ENCODE data around the gene NOS1.
A peak's percentile ranks its signal among the peaks of the same experiment; 100 is the strongest.
"Not testable (repeated sequence)": the region's sequence is repeated elsewhere in the genome, so short reads cannot be mapped to it uniquely, and the experiment has no call there.

The NOS1 gene

DNA sequence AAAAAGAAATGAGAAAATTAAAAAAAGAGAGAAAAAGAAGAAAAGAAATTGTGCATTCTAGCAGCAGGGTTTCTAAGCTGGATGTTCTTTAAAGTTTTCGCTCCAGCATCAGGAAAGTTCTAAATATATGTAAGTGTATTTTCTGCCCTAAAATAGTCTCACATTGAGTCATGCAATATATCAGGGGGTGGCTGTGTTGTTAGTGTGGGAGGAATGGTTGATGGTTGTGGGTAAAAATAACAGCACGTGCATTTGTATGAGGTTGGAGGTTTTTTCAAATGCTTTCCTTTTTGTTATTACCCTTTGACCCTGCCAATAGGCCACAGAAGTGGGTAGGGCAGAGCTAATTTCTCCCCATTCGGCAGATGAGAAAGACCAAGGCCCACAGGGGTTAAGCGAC lies 106.0 kb downstream of the NOS1 start:
- no peak for DNase-seq

DNA sequence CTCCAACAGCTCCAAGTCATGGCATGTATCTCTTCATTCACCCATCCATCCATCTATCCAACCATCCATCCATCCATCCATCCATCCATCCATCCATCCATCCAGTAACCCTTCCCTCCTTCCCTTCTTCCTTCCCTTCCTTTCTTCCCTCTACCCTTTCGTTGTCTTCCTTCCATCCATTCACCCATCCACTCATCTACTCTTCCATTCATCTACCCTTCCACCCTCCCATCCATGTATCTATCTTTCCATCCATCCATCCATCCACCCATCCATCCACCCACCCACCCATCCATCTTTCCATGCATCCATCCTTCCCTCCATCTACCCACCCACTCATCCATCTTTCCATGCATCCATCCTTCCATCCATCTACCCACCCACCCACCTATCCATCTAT lies 117.9 kb downstream of the NOS1 start:
- DNase-seq, result no peak

GRCh38 chr12:117241697-117242096 lies 119.7 kb downstream of the NOS1 start:
- no peak for DNase-seq

GRCh38 chr12:117240081-117240755 lies 121.2 kb downstream of the NOS1 start:
- DNase-seq, result no peak

GRCh38 chr12:117236456-117237001 lies 124.9 kb downstream of the NOS1 start:
- peak; percentile 46 for DNase-seq

DNA sequence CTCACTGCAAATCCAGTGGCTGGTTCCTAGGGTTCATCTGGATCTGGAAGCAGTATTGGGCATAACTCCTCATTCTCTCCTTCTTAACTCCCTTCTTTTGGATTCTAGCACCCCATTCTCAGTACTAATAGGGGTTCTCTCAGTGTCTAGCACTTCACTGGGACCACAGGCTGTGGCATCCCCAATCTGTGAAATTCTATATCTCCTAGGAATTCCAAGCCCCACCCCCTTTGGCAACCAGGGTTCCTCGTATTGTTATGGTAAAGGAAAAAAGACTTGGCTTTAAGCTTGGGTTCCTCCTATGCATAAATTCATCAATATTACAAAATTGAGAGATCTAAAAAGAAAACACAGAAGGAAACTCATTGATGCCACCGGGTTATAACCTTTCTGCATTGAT lies 126.2 kb downstream of the NOS1 start:
- no peak for DNase-seq

DNA sequence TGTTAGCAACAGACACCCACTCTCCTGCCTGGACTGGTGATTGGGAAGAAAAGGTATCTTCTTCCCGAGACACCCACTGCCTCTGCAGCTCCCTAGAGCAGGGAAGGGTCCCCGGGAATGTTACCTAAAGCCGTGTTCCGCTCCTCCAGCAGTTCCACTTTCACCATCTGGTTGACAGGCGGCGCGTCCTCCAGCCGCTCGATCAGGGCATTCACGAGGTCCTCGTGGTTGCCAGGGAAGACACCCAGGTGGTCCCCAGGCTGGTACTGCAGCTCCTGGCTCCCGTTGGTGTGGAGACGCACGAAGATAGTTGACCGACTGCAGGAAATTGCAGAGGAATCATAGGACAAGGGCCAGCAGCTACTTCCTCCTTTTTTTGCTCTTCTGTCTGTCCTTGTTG lies 127.0 kb downstream of the NOS1 start:
- no peak for DNase-seq

- no peak for DNase-seq
Observed at GRCh38 chr12:117231750-117232149, 129.7 kb downstream of the NOS1 start.

DNA sequence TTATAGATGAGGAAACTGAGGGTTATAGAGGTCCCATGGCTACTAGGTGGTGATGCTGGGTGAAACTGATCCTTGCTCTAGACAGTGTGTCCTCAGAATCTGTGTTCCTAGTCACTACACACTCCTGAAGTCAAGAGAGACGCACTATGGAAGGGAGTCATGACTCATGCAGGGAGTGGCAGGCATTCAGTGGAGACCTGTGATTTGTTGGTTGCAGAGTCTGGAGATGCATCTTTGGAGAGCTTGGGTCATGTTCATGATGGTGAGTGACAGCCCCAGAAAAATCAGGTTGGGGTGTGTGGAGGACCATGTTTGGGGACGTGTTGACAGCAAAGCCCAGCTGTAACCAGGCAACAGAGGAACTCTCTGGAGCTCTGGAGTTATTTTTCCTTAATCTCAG lies 133.2 kb downstream of the NOS1 start:
- DNase-seq, result no peak

DNA sequence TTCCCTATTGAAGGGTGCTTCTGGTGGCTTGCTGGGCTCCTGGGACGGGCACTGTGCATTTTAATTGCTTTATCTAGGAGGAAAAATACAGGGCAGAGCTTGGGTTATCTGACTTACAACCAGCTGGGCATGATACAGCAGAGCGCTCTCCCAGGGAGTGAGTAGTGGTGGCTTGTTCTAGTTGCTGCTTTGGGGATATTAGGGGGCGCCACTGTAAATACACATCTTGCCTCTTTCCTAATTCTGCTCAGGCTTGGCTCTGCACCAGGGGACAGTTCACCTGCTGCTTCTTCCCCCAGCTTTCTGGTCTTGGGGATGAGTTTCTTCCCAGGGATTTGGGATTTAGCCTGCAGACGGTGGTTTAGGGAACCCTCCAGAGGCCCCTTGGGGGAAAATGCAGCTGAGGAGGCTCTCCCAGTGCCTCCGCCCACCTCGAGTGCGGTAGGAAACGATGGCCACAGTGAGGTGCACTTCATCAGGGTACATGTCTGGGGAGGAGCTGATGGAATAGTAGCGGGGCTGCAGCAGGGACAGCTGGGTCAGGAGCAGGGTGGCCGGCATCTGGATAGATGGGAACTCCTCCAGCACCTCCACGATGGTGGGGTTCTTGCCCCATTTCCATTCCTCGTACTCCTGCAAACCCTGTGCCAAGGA lies 134.3 kb downstream of the NOS1 start:
- no peak for DNase-seq

- DNase-seq, result no peak
Observed at GRCh38 chr12:117226505-117226904, 134.9 kb downstream of the NOS1 start.

GRCh38 chr12:117225179-117225578 lies 136.2 kb downstream of the NOS1 start:
- DNase-seq, result no peak

DNA sequence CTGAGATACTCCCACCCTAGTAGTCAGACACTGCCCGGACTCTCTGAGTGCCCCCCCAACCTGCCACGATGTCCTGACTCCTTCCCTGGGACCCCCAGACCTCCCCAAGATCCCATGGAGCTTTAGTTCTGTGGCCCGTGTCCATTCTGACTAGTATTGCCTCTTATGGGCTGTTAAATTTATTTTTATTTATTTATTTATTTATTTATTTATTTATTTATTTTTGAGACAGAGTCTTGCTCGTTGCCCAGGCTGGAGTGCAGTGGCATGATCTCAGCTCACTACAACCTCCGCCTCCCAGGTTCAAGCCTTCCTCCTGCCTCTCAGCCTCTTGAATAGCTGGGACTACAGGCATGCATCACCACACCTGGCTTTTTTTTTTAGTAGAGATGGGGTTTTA lies 140.5 kb downstream of the NOS1 start:
- DNase-seq, result not testable (repeated sequence)

DNA sequence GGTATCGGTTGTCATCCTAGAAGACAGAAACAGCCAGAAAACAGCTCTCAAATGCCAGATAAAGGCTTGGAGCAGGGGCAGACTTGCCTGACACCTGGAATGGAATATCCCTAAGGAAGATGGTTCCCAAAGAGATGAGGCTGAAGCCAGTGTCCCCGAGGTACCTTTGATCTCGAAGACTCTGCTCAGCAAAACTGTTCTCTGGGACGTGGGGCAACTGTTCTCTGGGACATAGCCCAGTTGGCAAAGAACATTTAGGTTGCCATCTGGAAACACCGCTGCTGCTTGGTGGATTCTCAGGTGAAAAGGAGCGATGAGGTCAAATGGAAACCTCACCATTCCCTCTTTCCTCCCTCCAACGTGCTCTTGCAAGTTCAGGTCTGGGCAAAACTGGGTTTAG lies 143.3 kb downstream of the NOS1 start:
- DNase-seq, result no peak

DNA sequence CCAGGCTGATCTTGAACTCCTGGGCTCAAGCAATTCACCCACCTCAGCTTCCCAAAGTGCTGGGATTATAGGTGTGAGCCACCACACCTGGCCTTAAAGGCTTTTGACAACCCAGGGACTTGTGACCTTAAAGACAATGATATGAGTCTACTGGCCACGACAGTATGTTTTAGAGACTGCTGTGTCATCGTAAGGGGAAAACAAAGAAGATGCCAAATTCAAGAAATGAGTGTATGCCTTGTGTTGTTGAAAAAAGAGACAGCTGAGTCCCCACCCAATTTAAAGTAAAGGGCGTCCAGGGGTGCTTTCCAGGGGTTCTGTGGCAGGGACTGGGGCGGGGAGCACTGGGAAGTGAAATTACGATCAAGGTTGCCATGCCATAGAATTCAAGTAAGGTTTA lies 144.7 kb downstream of the NOS1 start:
- no peak for DNase-seq

DNA sequence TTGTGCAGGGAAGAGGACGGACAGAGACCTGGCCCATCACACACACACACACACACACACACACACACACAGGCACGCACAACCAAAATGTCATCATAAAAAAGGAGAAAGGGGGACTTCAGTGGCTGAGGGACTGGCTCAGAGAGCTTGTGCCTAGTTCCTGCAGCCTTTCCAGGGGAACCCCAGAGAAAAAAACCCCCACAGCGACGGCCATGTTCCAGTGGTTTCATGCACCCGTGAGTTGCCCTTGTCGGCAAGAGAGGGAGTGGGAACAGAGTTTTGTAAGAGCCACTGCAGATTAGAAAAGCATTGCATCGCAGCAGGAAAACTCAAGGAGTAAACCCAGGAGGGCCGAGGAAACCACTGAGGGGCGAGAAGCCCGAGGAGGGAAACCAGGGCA lies 146.6 kb downstream of the NOS1 start:
- DNase-seq, result no peak

- DNase-seq, result no peak
Observed at GRCh38 chr12:117213295-117213808, 148.1 kb downstream of the NOS1 start.

GRCh38 chr12:117212563-117213190 lies 148.7 kb downstream of the NOS1 start:
- DNase-seq, result peak; percentile 66

- no peak for DNase-seq
Observed at GRCh38 chr12:117210266-117210918, 151.0 kb downstream of the NOS1 start.

DNA sequence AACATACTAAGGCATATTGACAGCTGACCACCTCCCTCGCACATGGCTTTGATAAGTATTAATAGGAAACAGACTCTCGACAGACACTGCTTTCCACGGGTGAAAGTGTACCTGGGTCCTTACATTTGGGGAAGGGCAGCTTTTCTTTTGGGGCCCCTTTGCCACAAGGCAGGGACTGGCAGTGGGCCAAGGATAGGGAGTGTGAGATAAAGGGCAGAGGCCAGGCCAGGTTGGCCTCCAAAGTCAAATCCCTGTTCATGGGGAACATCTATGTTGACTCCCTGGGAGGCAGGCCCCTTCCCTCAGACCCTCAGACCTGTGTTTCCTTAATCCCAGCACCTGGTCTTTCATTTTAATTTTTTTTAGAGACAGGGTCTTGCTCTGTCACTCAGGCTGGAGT lies 151.8 kb downstream of the NOS1 start:
- DNase-seq, result no peak

DNA sequence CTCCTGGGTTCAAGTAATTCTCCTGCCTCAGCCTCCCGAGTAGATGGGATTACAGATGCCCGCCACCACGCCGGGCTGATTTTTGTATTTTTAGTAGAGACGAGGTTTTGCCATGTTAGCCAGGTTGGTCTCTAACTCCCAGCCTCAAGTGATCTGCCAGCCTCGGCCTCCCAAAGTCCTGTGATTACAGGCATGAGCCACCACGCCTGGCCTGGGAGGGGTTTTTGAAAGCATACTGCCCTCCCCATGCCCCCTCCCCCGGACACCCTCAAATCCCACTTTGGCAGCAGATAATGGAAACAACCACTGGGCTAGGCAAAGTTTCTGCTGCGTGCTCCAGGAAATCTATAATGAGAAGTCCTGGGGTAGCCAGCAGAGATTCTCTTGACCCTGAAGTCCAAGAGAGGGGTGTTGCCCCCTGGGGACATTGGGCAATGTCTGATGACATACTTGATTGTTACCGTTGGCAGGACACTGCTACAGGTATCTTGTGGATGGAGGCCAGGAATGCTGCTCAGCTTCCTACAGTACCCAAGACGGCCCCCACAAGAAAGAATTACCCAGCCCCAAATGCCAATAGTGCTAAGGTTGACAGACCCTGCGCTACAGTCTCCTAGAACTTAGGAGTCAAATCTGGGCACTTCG lies 152.5 kb downstream of the NOS1 start:
- no peak for DNase-seq

- DNase-seq, result no peak
Observed at GRCh38 chr12:117208206-117208605, 153.2 kb downstream of the NOS1 start.

DNA sequence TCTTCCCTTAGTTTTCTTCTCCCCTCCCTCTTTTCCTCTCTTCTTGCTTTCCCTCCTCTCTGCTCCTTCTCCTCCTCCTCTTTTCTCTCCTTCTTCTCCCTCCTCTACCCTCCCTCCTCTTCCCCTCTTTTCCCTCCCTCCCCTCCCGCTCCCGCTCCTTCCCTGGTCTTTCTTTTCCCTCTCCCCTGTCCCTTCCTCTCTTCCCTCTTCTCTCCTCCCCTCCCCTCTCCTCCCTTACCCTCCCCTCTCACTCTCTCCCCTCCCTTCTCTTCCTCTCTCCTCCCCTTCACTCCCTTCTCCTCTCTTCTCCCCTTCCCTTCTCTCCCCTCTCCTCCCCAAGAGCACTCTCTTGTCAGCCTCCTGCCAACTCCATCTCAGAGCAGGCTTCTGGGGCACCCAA lies 153.8 kb downstream of the NOS1 start:
- no peak for DNase-seq
